Stimulated activated CD8-positive, alpha-beta memory T cell treated with anti-CD3 and anti-CD28 coated beads, Interleukin-15, amount 100 ng/mL, for 1 hour (primary cell): ENCODE measurements around the gene NCK2.

Source experiments
- DNase-seq: peaks from one replicate; pipeline ENCODE4 v3.0.0-alpha.2; 2020; ENCODE audit warnings: low read depth

NCK2 gene

DNA sequence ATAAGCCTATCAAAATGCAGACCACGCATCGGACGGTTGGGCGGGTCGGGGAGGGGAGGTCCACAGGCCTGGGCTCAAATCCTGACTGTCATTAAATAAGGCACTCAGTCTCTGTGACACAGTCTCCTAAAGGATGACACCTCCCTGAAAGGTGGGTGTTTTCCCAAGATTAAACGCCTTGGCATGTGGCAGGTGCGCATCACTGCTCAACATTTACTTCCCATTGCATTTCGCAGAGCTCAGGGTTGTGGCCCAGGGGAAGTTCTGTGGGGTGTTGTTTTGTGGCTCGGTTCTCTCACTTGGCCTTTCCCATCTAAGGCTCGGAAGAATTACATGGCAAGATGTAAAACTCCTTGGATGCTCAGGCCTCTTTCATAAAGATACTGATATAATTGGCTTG lies 107.4 kb downstream of the NCK2 start:
- no peak for DNase-seq

DNA sequence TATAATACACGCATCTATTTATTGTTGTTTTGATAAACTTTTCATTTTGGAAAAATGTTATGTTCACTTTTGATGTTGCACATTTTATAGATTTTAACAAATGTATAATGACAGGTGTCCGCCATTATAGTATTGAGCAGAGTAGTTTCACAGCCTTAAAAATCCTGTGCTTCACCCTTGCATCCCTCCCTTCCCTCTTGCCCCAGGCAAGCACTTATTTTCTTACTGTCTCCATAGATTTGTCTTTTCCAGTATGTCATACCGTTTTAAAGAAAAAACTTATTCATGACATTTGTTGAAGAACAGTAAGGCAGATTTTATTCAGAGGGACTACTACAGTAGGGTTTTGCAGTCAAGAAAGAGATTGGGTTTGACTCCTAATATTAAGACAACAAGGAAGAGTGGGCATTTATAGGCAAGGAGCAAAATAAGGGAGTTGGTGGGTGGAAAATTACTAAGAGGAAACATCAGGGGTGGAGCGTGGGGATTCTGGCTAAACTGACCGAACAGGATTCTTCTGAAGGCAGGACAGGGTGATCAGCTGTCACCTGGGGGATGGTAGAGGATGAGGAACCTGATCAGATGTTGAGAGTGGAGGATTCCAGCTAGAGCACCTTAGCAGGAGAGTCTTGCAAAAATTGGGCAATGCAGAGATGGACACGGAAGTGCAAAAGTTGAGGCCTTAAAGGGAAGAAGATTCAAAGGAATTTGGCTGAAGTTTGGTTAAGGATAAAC lies 108.8 kb downstream of the NCK2 start:
- no peak for DNase-seq

GRCh38 chr2:105854972-105855371 lies 110.3 kb downstream of the NCK2 start:
- no peak for DNase-seq

- DNase-seq = no peak
Observed at GRCh38 chr2:105856581-105856980, 111.9 kb downstream of the NCK2 start.

GRCh38 chr2:105857076-105857740 lies 112.5 kb downstream of the NCK2 start:
- DNase-seq = no peak

GRCh38 chr2:105858868-105859693 lies 114.4 kb downstream of the NCK2 start:
- no peak for DNase-seq

DNA sequence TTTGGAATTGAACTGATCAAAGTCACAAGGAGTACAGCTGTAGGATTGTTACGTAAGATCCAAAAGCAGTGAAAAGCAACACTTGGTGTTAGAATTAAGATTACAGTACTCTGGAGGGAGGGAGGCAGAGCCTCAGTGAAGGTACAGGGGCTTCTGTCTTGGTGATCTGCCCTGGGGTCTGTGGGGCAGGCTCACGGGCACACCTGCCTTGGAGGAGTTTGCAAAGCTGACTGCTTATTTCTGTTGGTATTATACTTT lies 114.9 kb downstream of the NCK2 start:
- DNase-seq = no peak

GRCh38 chr2:105860567-105860966 lies 115.9 kb downstream of the NCK2 start:
- no peak for DNase-seq

DNA sequence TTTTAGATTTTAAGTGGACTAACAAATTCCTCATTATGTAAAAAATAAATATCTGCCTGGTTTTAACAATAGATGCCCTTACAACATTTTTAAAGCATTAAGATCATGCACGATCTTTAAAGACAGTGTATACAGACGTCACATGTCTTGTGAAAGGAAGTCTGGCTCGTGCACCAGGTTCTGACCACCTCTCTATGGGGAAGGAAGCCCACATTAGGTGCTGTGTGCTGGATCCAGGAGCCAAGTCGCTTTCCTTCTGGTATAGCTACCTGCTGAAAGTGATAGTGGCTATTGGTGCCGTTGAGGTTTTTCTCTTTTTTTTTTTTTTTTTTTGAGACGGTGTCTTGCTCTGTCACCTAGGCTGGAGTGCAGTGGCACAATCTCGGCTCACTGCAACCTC lies 116.5 kb downstream of the NCK2 start:
- no peak for DNase-seq

DNA sequence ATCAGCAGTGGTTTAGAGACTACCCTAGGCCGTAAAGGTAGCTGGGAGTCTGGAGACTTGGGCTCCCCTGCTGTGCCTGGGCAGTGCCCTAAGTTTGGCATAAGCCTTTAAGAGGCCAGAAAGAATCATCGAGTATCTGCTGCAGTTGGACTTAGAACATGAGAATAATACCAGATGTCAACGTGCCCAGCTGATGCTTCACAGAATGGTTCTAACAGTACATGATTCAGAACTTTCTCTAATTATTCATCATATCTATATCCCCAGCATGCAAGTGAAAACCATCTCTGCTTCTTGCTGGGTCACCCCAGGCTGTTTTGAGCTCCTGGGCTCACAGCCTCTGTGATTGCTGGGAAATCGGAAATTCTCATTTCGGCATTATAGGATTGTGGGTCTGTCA lies 118.1 kb downstream of the NCK2 start:
- DNase-seq = no peak

DNA sequence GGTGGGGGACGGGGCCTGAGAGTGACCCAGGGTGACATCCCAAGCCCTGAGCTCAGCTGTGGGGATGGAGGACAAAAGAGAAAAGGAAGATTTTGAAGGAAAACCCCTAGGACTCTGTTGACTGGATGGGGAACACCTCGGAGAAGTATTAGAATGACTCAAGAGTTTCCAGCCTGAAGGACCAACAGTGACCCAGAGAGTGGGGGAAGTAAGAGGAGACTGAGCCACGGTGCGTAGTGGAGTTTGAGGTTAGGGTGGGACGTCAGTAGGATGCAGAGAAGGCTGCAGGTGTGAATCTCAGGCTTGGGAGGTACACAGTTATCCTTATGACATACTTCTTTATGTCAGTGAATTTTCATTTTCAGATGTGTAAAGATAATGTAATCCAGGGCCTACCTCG lies 119.5 kb downstream of the NCK2 start:
- no peak for DNase-seq

- DNase-seq = no peak
Observed at GRCh38 chr2:105865222-105865913, 120.7 kb downstream of the NCK2 start.

DNA sequence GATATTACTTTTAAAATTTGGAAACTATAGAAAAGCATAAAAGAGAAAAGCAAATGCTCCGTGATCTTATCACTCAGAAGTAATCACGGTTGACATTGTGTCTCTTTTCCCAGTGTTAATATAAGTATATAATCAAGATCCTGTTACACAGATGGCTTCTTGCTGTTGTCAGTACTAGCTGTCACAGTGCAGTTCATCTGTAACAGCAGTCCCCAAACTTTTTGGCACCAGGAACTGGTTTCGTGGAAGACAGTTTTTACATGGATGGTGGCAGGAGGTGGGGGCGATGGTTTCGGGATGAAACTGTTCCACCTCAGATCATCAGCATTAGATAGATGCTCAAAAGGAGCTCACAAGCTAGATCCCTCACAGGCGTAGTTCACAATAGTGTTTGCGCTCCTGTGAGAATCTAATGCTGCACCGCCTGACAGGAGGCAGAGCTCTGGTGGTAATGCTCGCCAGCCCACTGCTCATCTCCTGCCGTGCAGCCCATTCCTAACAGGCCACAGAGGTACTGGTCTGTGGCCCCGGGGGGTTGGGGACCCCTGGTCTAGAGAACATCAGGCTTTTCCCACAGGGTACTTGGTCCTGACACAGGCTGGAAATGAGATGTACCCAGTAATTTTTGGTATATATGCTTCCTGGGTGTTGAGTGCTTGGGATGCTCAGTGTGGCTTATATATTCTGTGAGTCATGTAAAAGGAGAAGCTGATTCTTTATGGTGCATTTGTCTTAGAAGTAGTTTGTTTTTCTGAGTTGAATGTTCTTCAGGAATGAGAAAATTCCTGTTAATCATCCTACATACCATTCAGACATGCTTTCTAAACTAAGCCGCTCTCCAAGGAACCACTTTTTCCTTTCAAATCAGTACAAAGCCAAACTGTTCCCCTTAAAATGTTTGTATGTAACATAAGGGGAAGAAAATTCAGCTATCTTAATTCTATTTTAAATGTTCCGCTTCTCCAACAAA lies 121.8 kb downstream of the NCK2 start:
- DNase-seq = no peak

DNA sequence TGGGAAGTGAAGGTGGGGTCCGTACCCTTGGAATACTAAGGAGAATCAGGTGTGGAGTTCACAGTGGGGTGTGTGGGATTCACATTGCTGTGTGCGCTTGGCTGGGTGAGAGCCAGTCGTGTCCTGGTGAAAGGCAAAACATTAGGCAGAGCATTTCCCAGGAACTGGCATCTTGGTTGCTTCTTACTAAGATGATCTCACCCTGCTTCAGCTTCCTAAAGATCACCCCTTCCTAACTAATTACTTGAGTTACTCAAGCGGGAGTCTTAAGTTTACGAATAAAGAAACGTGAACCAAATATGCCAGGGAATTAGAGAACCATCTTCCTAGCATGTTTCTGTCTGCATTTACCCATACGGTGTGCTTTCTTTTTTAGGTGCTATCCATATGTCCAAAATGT lies 122.9 kb downstream of the NCK2 start:
- DNase-seq = no peak

GRCh38 chr2:105868060-105868459 lies 123.3 kb downstream of the NCK2 start:
- no peak for DNase-seq

DNA sequence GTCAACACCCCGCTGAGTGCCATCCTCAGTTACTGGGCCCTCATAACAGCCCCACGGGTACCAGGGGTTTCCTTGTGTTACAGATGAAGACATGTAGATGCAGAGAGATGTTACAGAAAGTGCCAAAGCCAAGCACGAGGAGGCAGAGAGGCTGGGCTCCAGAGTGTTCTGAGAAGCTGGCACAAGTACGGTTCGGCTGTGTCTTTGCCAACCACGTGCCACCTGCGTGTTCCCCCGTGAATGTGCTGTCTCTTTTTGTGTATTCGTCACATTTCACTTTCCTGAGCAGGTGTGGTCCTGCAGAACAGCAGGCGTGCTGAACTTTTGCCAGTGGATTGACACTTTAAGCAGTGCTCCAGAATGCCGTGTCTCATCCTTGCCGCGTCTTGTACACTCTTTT lies 124.6 kb downstream of the NCK2 start:
- DNase-seq = no peak

DNA sequence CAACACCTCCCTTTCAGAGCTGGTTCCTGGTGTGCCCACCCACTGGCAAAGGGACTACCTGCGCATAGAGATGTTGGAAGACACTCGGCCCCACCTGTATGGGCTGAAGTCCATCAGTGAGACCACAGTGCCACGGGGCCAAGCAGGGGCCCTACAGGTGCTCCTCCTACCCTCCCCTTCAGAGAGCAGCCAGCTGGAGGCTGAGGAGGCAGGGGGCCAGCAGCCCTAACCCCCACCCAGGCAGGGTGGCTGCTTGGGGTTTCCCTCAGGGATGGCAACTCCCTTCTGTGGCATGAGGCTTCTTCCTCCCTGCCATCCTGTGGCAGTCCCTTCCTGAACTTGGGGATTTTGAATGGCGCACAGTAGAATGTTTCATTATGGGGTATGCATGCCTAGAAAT lies 125.3 kb downstream of the NCK2 start:
- no peak for DNase-seq

GRCh38 chr2:105870858-105871257 lies 126.1 kb downstream of the NCK2 start:
- DNase-seq = no peak

DNA sequence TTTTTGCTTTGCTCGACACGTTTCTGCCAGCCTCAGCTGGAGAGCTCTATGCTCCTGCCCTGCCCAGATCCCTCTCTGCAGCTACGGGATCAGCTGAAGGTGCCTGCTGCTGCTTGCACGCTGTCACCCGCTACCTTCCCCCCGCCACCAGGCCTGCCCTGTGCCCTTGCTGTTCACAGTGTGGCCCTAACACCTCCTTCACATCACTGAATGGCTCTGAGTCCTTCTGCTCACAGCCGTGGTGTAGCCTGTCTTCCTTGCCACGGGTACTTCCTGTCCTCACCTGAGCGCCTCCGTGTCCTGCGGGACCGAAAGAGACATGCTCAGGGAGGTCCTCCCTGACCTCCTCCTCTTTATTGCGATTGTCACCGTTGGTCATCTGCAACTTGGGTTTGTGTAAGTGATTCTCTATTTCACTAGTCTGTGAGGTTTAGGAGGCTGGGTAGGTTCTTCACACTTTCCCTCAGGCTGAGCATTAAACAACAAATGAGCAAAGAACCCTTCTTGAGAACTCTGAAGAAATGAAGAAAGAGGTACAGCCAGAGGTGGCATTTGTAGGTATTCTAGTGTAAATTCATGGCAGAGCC lies 127.5 kb downstream of the NCK2 start:
- DNase-seq = no peak

DNA sequence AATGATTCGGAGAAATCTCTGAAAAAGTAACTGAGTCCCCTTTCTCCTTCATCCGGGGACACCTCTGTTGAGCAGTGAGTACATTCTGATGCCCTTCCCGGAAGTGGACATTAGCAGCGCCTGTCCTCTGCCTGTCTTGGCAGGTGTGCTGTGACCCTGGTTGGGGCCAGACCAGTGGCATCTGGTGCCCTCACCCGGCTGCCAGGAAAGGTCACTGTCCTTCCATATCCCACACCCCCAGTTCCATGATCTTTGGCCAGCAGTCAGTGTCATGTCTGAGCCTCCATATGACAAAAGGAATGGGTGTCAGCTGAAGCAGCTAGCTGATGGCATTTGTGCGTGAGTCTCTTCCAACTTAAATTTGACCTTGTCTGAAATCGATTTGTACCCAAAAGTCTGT lies 128.1 kb downstream of the NCK2 start:
- no peak for DNase-seq

DNA sequence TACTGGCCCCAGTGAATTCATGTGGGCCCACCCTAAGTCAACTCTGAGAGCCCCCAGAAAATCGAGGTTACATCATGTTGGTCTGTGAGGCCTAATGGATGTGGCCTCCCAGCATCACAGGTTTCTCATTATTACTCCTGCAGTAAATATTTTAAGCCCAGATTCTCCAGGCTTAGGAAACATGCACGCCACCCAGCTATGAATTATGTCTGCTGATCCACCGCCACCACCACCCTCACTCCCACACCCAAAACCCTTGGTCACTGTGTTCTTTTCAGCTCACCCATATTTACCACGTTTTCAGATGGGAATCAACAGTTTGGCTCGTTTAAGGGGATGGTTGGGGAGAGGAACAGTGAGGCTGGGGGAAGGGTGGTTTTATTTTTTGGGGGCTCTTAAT lies 128.6 kb downstream of the NCK2 start:
- no peak for DNase-seq
